ENCODE measurements around the gene PMPCA. TPM values are rescaled to one million over a fixed set of nuclear protein-coding genes. Genes with fewer than 3 reads are reported as not detected.

The PMPCA gene
- total RNA-seq, 2 experiments from 2014 or later: 108 to 112 TPM

DNA sequence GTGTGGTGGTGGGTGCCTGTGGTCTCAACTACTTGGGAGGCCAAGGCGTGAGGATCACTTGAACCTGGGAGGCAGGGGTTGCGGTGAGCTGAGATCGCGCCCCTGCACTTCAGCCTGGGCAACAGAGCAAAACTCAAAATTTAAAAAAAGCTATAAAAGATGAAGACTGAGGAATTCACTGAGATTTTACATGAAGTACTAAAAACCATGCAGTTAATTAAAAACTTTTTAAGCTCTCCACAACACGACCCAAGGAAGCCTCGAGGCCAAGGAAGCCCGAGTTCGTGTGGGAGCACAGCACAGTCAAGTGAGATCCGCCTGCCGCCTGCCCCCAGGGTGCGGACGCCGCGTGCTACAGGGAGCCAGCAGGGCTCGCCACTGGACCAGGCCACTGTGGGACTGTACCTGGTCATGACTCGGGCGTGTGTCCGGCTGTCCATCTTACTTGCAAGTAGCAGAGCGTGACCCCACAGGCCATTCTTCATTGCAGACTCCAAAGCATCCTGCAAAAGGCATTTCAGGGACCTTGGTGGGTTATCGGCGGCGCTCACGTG is 50.4 kb downstream of the PMPCA start:
- CTCF ChIA-PET: interaction anchor here (0.7 kb wide), 1 partner anchor 18 kb away, joined by 3 read pairs; no protein-coding TSS in a partner anchor
- Mint-ChIP-seq H3K9me3 (no peaks in the 10 kb centered on the region), H3K27ac (no peak overlapping the region), H3K4me3 (no peak overlapping the region), H3K4me1 (ENCODE audit: low read depth) (no peaks in the 10 kb centered on the region), H3K27me3 (no peaks in the 10 kb centered on the region), H3K36me3 (peaks cover 64% of the 10 kb centered on the region)
- intact Hi-C loops (cut with micrococcal nuclease): no loop called here
- DNase-seq: no peak
- POLR2A ChIA-PET: no interaction called here

DNA sequence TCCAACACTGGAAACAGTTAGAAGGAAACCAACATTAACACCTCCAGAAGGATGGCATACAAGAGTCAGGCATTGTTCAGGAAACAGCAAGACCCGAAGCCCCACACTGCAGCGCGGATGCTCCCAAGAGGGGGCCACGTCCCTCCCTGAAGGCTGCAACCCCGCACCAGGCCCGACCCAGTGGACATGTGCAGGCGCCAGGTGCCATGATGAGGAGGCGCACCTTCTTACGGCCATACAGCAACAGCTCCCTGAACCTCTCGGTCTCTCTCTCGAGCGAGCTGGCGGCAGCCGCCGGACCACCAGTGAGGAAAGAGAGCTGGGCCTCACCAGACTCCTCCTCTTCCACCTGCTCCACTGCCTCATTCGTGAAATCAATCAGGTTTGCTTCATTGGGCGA is 52.2 kb downstream of the PMPCA start:
- ChIA-PET CTCF (no interaction called here), POLR2A (no interaction called here)
- intact Hi-C loops (cut with micrococcal nuclease): no loop called here
- no peaks in the 10 kb centered on the region for H3K4me1 Mint-ChIP-seq (ENCODE audit: low read depth)
- H3K4me3 Mint-ChIP-seq: no peak overlapping the region
- no peak for DNase-seq
- H3K27ac Mint-ChIP-seq: no peak overlapping the region
- H3K9me3 Mint-ChIP-seq: no peaks in the 10 kb centered on the region
- no peaks in the 10 kb centered on the region for H3K27me3 Mint-ChIP-seq
- peaks cover 63% of the 10 kb centered on the region for H3K36me3 Mint-ChIP-seq

DNA sequence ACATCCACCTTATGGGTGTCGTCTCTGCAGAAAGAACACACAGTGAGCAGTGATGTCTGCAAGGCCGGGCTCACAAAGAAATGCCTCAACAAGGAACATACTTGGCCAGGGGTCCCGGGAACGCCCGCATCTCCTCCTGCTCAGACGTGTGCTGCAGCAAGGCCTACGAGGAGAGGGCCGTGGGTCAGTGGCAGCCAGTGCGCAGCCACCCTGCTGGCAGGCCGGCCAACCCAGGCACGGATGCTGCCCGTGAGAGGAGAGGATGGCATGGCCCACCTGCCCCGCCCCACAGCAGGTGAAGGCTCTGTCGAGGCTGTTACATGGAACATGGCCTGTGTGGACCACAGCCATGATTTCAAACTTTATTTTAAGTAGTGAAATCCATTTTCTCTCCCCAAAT is 53.1 kb downstream of the PMPCA start:
- Mint-ChIP-seq H3K4me3 (no peak overlapping the region), H3K27me3 (no peaks in the 10 kb centered on the region), H3K9me3 (no peaks in the 10 kb centered on the region), H3K36me3 (peaks cover 65% of the 10 kb centered on the region), H3K4me1 (ENCODE audit: low read depth) (no peaks in the 10 kb centered on the region), H3K27ac (no peak overlapping the region)
- POLR2A ChIA-PET: no interaction called here
- intact Hi-C loops (cut with micrococcal nuclease): no loop called here
- no peak for DNase-seq
- CTCF ChIA-PET: no interaction called here

- POLR2A ChIA-PET: no interaction called here
- H3K27me3 Mint-ChIP-seq: no peaks in the 10 kb centered on the region
- peaks cover 58% of the 10 kb centered on the region for H3K36me3 Mint-ChIP-seq
- CTCF ChIA-PET: interaction anchor here (0.8 kb wide), 1 partner anchor 101 kb away, joined by 3 read pairs; the partner anchor contains the start of gene DNLZ
- H3K27ac Mint-ChIP-seq: no peak overlapping the region
- no peak for DNase-seq
- H3K4me3 Mint-ChIP-seq: no peak overlapping the region
- H3K9me3 Mint-ChIP-seq: no peaks in the 10 kb centered on the region
- H3K4me1 Mint-ChIP-seq (ENCODE audit: low read depth): no peaks in the 10 kb centered on the region
- intact Hi-C loops (cut with micrococcal nuclease): no loop called here
Measured at GRCh38 chr9:136464241-136464640, 53.8 kb downstream of the PMPCA start.

GRCh38 chr9:136465500-136466154 is 55.2 kb downstream of the PMPCA start:
- CTCF ChIA-PET: no interaction called here
- Mint-ChIP-seq H3K36me3 (peaks cover 51% of the 10 kb centered on the region), H3K27ac (no peak overlapping the region), H3K9me3 (no peaks in the 10 kb centered on the region), H3K4me3 (no peak overlapping the region), H3K4me1 (ENCODE audit: low read depth) (no peaks in the 10 kb centered on the region), H3K27me3 (no peaks in the 10 kb centered on the region)
- no peak for DNase-seq
- POLR2A ChIA-PET: no interaction called here
- intact Hi-C loops (cut with micrococcal nuclease): no loop called here

DNA sequence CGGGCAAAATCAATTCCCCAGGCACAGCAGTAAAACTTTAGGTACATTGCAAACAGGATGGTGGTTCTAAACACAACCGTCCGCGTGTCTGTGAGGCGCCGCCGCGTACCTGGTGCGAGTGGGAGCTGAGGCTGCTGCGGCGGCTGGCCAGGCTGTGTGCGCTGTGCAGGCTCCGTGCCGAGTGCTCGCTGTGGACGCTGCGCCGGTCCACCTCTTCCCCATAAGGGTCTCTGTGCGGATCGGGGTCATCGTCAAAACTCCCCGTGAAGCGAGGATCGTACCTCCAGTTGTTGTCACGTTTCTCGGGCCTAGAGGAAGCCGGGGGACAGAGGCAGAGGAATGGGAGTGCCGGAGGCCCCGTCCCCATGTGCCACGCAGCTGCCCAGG is 55.7 kb downstream of the PMPCA start:
- H3K27me3 Mint-ChIP-seq: no peaks in the 10 kb centered on the region
- ChIA-PET POLR2A (no interaction called here), CTCF (no interaction called here)
- H3K27ac Mint-ChIP-seq: no peak overlapping the region
- H3K9me3 Mint-ChIP-seq: no peaks in the 10 kb centered on the region
- H3K4me3 Mint-ChIP-seq: no peak overlapping the region
- H3K36me3 Mint-ChIP-seq: peaks cover 49% of the 10 kb centered on the region
- intact Hi-C loops (cut with micrococcal nuclease): no loop called here
- no peaks in the 10 kb centered on the region for H3K4me1 Mint-ChIP-seq (ENCODE audit: low read depth)
- DNase-seq: no peak

GRCh38 chr9:136467766-136468165 is 57.3 kb downstream of the PMPCA start:
- no peak for DNase-seq
- Mint-ChIP-seq H3K27me3 (no peaks in the 10 kb centered on the region), H3K27ac (no peak overlapping the region), H3K9me3 (no peaks in the 10 kb centered on the region), H3K4me1 (ENCODE audit: low read depth) (no peaks in the 10 kb centered on the region), H3K4me3 (no peak overlapping the region), H3K36me3 (peaks cover 40% of the 10 kb centered on the region)
- intact Hi-C loops (cut with micrococcal nuclease): no loop called here
- POLR2A ChIA-PET: no interaction called here
- CTCF ChIA-PET: interaction anchor here (0.7 kb wide), 1 partner anchor 16 kb away, joined by 3 read pairs; no protein-coding TSS in a partner anchor

DNA sequence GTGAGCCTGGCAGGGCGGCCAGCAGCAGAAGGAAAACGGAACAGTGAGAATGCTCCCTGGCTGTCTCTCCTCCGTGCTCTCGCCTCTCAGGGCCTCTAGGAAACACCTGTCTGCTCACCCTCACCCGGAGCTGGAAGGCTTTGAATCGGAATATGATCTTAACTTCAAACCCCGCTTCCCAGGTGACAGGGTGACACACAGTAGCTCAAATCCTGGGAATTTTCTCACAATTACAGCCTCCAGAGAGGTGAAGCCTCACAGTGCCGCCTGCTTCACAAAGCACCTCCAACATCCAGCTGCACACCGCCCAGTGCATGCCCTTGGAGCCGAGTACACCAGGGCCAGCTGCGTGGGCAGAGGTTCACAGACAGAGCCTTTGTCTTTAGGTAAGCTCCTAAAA is 59.9 kb downstream of the PMPCA start:
- CTCF ChIA-PET: interaction anchor here (0.9 kb wide), 1 partner anchor 15 kb away, joined by 3 read pairs; no protein-coding TSS in a partner anchor
- POLR2A ChIA-PET: interaction anchor here (0.8 kb wide), 1 partner anchor 60 kb away, joined by 3 read pairs; no protein-coding TSS in a partner anchor
- Mint-ChIP-seq H3K27me3 (no peaks in the 10 kb centered on the region), H3K36me3 (peaks cover 34% of the 10 kb centered on the region), H3K4me1 (ENCODE audit: low read depth) (no peaks in the 10 kb centered on the region), H3K27ac (no peak overlapping the region), H3K4me3 (no peak overlapping the region), H3K9me3 (no peaks in the 10 kb centered on the region)
- no peak for DNase-seq
- intact Hi-C loops (cut with micrococcal nuclease): no loop called here

GRCh38 chr9:136470792-136471469 is 60.5 kb downstream of the PMPCA start:
- ChIA-PET CTCF (interaction anchor here (0.9 kb wide), 1 partner anchor 15 kb away, joined by 3 read pairs; no protein-coding TSS in a partner anchor), POLR2A (interaction anchor here (0.8 kb wide), 1 partner anchor 61 kb away, joined by 3 read pairs; no protein-coding TSS in a partner anchor)
- intact Hi-C loops (cut with micrococcal nuclease): no loop called here
- no peaks in the 10 kb centered on the region for H3K27me3 Mint-ChIP-seq
- H3K4me1 Mint-ChIP-seq (ENCODE audit: low read depth): no peaks in the 10 kb centered on the region
- DNase-seq: no peak
- no peak overlapping the region for H3K27ac Mint-ChIP-seq
- H3K36me3 Mint-ChIP-seq: peaks cover 35% of the 10 kb centered on the region
- H3K9me3 Mint-ChIP-seq: no peaks in the 10 kb centered on the region
- no peak overlapping the region for H3K4me3 Mint-ChIP-seq

DNA sequence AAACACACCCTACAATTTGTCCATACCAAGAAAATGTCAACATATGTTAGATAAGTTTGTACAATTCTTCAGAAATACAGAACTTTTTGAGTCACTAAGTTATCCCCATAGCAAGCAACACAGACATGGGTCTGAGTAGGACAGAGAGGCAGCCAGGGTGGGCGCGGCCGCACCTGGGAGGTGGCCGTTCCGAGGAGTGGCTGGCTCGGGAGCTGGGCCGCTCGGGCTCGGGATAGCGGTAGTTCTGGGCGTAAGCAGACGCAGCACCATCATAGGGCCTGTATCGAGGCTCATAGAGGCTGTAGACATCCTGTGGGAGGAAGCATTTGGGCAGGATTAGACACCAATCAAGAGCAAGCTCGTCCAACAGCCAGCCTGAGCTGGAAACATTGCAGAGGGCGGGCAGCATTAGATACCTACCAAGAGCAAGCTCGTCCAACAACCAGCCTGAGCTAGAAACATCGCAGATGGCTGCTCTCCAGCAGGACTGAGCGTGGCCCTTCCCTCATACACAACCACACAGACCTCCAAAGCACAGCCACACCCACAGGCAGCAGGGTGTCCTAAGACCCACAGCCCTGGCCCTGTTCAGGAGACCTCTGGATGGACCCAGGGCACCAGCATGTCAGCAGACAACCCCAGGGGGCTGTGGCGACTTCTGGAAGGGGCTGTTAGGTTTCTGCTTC is 61.5 kb downstream of the PMPCA start:
- peaks cover 29% of the 10 kb centered on the region for H3K36me3 Mint-ChIP-seq
- no peak for DNase-seq
- H3K4me3 Mint-ChIP-seq: no peak overlapping the region
- no peaks in the 10 kb centered on the region for H3K9me3 Mint-ChIP-seq
- ChIA-PET POLR2A (no interaction called here), CTCF (no interaction called here)
- no peaks in the 10 kb centered on the region for H3K27me3 Mint-ChIP-seq
- H3K4me1 Mint-ChIP-seq (ENCODE audit: low read depth): no peaks in the 10 kb centered on the region
- intact Hi-C loops (cut with micrococcal nuclease): no loop called here
- H3K27ac Mint-ChIP-seq: no peak overlapping the region

DNA sequence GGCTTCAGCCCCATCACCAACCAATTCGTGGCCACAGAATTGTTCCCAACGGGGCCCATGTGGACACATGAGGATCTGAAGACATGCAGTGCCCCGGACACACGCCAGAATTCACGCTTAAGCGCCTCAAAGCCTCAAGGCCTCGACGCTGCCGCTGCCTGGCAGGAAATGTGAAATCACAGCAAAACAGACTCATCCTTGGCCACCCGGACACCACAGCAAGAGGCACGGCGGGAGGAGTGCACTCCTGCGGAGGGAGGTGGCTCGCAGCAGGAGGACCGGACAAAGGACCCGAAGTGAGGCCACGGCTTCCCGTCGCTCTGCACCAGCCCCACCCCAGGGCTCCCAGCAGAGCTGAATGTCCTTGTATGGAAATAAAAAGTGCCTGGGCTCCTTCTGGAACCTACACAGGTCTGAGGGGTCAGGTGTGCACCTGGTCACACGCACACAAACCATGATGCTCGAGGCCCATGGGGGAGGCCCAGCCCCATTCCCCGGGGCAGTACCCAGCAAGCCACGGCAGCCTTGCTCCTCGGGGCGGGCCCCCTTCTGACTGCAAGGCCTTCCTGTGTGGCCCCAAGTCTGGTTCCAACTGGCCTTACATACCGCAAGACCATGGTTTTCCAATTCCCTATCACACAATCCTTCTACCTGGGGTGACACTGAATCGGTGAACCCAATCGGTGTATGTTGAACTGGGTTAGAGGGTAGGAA is 62.3 kb downstream of the PMPCA start:
- H3K36me3 Mint-ChIP-seq: peaks cover 31% of the 10 kb centered on the region

GRCh38 chr9:136473354-136473721 is 62.9 kb downstream of the PMPCA start:
- DNase-seq: no peak
- Mint-ChIP-seq H3K4me1 (ENCODE audit: low read depth) (no peaks in the 10 kb centered on the region), H3K4me3 (no peak overlapping the region), H3K9me3 (no peaks in the 10 kb centered on the region), H3K27me3 (no peaks in the 10 kb centered on the region), H3K27ac (no peak overlapping the region), H3K36me3 (peaks cover 30% of the 10 kb centered on the region)
- POLR2A ChIA-PET: no interaction called here
- CTCF ChIA-PET: no interaction called here
- intact Hi-C loops (cut with micrococcal nuclease): no loop called here

More for the DNA sequence above, 62.3 kb downstream of the PMPCA start:
- ChIA-PET CTCF (no interaction called here), POLR2A (no interaction called here)
- DNase-seq: no peak
- no peaks in the 10 kb centered on the region for H3K4me1 Mint-ChIP-seq (ENCODE audit: low read depth)
- H3K4me3 Mint-ChIP-seq: no peak overlapping the region
- H3K27ac Mint-ChIP-seq: no peak overlapping the region
- no peaks in the 10 kb centered on the region for H3K9me3 Mint-ChIP-seq
- intact Hi-C loops (cut with micrococcal nuclease): no loop called here
- no peaks in the 10 kb centered on the region for H3K27me3 Mint-ChIP-seq

Data from activated CD4-positive, alpha-beta memory T cell treated with anti-CD3 and anti-CD28 coated beads for 36 hours (primary cell).